NCI-H748 (cell line): ENCODE measurements around the gene RNASE4.
A peak's percentile ranks its signal among the peaks of the same experiment; 100 is the strongest.
"Not testable (repeated sequence)": the region's sequence is repeated elsewhere in the genome, so short reads cannot be mapped to it uniquely, and the experiment has no call there.

Experiments used
- DNase-seq: peaks from one replicate; lab custom pipeline; 2025; ENCODE audit not compliant: unreplicated experiment; lab: John Stamatoyannopoulos, UW

RNASE4 gene, protein sequence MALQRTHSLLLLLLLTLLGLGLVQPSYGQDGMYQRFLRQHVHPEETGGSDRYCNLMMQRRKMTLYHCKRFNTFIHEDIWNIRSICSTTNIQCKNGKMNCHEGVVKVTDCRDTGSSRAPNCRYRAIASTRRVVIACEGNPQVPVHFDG

GRCh38 chr14:20683891-20684661, at the start of gene RNASE4:
Gene RNASE4, plus strand, starts transcription at chr14:20684560. Its CDS starts 14,812 bp downstream, at chr14:20699372.
- peak; percentile 77 for DNase-seq

GRCh38 chr14:20641591-20641990, 42.8 kb upstream of the RNASE4 start, which contains the start of gene OR6S1:
Gene OR6S1, minus strand, starts transcription at chr14:20641691. Its CDS starts 0 bp downstream, at chr14:20641691.
- no peak for DNase-seq

- DNase-seq, result no peak
Observed at GRCh38 chr14:20642182-20642581, 42.2 kb upstream of the RNASE4 start.

- not testable (repeated sequence) for DNase-seq
Observed at GRCh38 chr14:20642755-20643154, 41.6 kb upstream of the RNASE4 start.

DNA sequence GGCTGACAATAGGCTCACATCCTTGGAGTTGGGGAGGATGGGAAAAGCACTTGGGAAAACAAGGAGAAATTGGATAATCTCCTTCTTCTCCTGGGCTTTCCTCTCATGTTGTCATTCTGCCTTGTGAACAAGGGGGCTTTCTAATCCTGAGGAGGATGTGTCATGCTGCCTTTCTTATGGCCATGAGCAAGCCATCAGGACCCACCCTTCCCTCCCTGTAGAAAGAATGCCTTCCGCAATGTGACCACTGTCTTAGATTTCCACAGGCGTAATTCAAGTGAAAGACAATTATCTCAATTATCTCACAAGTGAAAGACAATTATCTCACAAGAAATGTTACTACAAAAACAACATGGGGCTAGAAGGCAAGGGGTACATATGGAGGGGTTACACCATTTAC, 39.8 kb upstream of the RNASE4 start:
- no peak for DNase-seq

- no peak for DNase-seq
Observed at GRCh38 chr14:20645481-20645880, 38.9 kb upstream of the RNASE4 start.

- DNase-seq, result peak; percentile 49
Observed at GRCh38 chr14:20652996-20653975, 31.1 kb upstream of the RNASE4 start.

DNA sequence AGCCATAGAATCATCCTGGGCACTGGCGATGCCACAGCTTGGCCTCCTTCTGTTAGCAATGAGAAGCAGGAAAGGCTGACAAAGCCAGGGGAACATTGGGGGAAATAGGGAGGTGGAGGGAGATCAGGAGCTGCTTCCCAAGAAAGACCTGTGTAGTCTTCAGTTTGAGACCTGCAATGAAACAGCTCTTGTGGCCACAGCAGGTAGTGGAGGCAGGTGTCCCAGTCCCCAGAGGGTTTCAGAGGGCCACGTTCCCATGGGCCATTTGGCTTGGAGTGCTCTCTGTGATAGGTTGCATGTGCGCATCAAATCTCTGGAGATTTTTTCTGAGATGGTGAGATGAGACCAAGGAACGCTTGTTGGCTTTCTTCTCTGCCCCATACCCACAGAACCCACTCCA, 28.5 kb upstream of the RNASE4 start:
- DNase-seq, result no peak

GRCh38 chr14:20656274-20656673, 28.1 kb upstream of the RNASE4 start:
- DNase-seq, result no peak

GRCh38 chr14:20657216-20658211, 26.8 kb upstream of the RNASE4 start:
- peak; percentile 72 for DNase-seq

GRCh38 chr14:20658246-20658645, 26.1 kb upstream of the RNASE4 start:
- DNase-seq, result no peak

DNA sequence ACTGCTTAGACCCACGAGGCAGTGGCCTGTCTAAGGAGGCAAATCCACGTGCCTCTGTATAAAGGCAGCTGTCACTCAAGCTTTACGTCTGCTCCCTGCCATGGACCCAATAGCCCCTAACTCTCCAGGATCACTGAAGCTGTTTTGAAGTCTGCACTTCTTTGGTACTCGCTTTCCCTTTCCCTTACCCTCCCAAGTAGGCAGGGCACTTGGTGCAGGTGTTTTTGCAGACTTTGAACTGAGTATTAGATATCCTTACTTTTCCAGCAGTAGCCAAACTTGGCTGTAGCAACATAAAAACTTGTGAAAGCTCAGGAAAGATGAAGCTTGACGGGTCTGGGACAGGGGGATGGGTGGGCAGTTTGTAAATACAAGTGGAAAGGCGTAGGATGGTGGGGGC, 25.0 kb upstream of the RNASE4 start:
- no peak for DNase-seq

DNA sequence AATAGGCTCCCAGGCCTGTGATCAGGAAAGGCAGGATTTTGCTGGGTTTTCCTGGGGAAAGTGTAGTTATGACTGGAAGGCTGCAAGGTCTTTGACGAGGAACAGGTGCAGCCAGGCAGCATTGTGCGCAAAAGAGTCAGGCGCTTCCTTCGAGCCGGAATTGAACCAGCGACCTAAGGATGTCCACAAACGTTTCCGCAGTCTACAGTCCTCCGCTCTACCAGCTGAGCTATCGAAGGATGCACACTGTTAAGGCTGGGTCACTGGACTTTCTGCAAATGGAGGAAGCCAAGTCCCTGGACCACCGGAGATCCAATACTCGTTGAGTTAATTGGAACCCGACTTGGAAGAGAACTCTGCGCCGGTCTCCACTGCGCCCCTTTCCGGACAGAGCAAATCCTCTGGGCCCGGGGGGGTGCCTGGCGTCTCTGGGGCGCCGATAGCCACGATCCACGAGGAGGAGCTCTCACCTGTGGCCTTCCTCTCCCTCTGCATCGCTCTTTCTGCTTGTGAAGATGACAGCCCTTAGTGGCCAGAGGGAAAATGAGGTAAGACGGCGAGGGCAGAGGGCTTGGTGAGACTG, 24.5 kb upstream of the RNASE4 start:
- DNase-seq, result no peak

- no peak for DNase-seq
Observed at GRCh38 chr14:20661197-20661596, 23.2 kb upstream of the RNASE4 start.

GRCh38 chr14:20662968-20663732, 21.2 kb upstream of the RNASE4 start:
- DNase-seq, result peak; percentile 82

DNA sequence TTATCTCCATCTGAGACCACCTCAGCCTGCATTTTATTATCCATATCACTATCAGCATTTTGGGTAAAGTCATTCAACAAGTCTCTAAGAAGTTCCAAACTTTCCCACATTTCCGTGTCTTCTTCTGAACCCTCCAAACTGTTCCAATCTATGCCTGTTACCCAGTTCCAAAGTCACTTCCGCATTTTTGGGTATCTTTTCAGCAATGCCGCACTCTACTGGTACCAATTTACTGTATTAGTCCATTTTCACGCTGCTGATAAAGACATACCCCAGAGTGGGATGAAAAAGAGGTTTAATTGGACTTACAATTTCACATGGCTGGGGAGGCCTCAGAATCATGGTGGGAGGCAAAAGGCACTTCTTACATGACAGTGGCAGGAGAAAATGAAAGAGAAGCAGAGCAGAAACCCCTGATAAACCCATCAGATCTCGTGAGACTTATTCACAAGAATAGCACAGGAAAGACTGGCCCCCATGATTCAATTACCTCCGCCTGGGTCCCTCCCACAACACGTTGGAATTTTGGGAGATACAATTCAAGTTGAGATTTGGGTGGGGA, 17.9 kb upstream of the RNASE4 start:
- not testable (repeated sequence) for DNase-seq

DNA sequence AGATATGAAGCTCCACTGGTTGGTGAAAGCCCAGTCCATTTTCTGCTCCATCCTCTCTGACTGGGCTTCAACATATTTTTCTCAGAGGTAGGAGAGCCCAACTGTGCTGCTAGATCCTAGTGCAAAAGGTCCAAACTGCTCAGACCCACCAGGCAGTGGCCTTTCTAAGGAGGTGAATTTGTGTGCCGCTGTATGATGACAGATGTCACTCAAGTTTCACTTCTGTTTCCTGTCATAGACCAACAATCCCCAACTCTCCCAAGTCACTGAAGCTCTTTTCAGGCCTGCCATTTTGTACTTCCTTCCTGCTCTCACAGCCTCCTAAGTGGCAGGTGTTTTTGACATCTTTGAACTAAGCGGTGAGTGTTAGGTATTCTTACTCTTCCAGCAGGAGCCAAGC, 16.4 kb upstream of the RNASE4 start:
- DNase-seq, result no peak

GRCh38 chr14:20668969-20669368, 15.4 kb upstream of the RNASE4 start:
- DNase-seq, result no peak
